Measurements from ENCODE around the gene PRKAA1. TPM values are rescaled to one million over a fixed set of nuclear protein-coding genes. Genes with fewer than 3 reads are reported as not detected.

The PRKAA1 gene
- total RNA-seq, 4 donors from 2014 or later: 66.2 to 86.1 (median 77.9) TPM

GRCh38 chr5:40784027-40784653, 14.0 kb downstream of the PRKAA1 start:
- no peak for DNase-seq (ENCODE audit: low spot score in 2 of 2)
- peaks cover 0 to 23% (median 3%) of the 10 kb centered on the region in 4 donors for H3K4me1 ChIP-seq
- H3K36me3 ChIP-seq: peaks cover 0 to 16% (median 0%) of the 10 kb centered on the region in 3 donors
- no peak overlapping the region for H3K27ac ChIP-seq
- H3K27me3 ChIP-seq: no peaks in the 10 kb centered on the region
- H3K4me3 ChIP-seq: no peak overlapping the region
- peaks cover 0 to 8% (median 2%) of the 10 kb centered on the region in 4 donors for H3K9me3 ChIP-seq
- no peak for TF ChIP-seq CTCF (IDR thresholded peaks at IDR 0.05)
- TF ChIP-seq POLR2A (IDR thresholded peaks at IDR 0.05): no peak
- TF ChIP-seq EP300 (IDR thresholded peaks at IDR 0.05): no peak
- 93 to 100% methylated on average over 1 of the region's 1 CpG for WGBS, 2 donors

DNA sequence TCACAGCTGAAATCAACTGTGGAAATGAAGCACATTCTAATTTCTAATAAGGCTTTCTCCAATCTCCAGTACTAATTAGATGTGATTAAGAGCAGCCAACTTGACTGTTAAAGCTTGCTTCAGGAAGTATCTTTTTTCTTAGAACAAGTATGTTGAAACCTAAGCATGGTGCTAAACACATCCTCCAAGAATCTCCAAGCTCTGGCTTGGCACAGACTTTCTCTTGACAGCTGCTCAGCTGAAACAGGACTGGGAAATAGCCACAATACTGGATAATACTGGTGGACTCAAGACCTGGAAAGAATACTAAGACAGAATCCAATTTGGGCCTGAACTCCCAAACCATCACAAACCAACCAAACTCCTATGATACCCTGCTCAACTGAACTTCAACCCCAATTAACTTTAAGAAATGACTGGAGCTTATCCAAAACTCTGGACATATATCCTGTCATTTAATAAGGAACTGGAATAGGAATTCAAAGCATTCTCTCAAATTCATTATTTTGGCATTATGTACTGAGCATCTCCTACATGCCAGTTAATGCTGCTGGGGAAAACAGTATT, 16.2 kb downstream of the PRKAA1 start:
- H3K4me1 ChIP-seq: peaks cover 0 to 23% (median 3%) of the 10 kb centered on the region in 4 donors
- no peak for DNase-seq (ENCODE audit: low spot score in 2 of 2)
- no peaks in the 10 kb centered on the region for H3K27me3 ChIP-seq

GRCh38 chr5:40780858-40781257, 17.3 kb downstream of the PRKAA1 start:
- Histone ChIP-seq H3K4me3 (no peak overlapping the region), H3K9me3 (no peaks in the 10 kb centered on the region), H3K4me1 (peaks cover 0 to 21% (median 5%) of the 10 kb centered on the region in 4 donors), H3K36me3 (peaks cover 0 to 21% (median 0%) of the 10 kb centered on the region in 3 donors), H3K27ac (no peak overlapping the region), H3K27me3 (no peaks in the 10 kb centered on the region)
- TF ChIP-seq POLR2A (IDR thresholded peaks at IDR 0.05) (no peak), EP300 (IDR thresholded peaks at IDR 0.05) (no peak), CTCF (IDR thresholded peaks at IDR 0.05) (no peak)
- no peak for DNase-seq (ENCODE audit: low spot score in 2 of 2)
- WGBS, 2 donors: 92 to 96% methylated on average over 3 of the region's 3 CpGs

More for the DNA sequence above, 16.2 kb downstream of the PRKAA1 start:
- Histone ChIP-seq H3K27ac (no peak overlapping the region), H3K4me3 (no peak overlapping the region), H3K36me3 (peaks cover 0 to 11% (median 0%) of the 10 kb centered on the region in 3 donors), H3K9me3 (no peaks in the 10 kb centered on the region)
- no peak for TF ChIP-seq POLR2A (IDR thresholded peaks at IDR 0.05)
- no peak for TF ChIP-seq CTCF (IDR thresholded peaks at IDR 0.05)
- no peak for TF ChIP-seq EP300 (IDR thresholded peaks at IDR 0.05)

- TF ChIP-seq POLR2A (IDR thresholded peaks at IDR 0.05) (no peak), EP300 (IDR thresholded peaks at IDR 0.05) (no peak), CTCF (IDR thresholded peaks at IDR 0.05) (no peak)
- Histone ChIP-seq H3K4me1 (peaks cover 0 to 14% (median 7%) of the 10 kb centered on the region in 4 donors), H3K36me3 (peaks cover 0 to 27% (median 0%) of the 10 kb centered on the region in 3 donors), H3K27me3 (no peaks in the 10 kb centered on the region), H3K9me3 (no peaks in the 10 kb centered on the region), H3K27ac (no peak overlapping the region), H3K4me3 (no peak overlapping the region)
- 80 to 88% methylated on average over 5 of the region's 5 CpGs for WGBS, 2 donors
- no peak for DNase-seq (ENCODE audit: low spot score in 2 of 2)
These were observed 18.0 kb downstream of the PRKAA1 start for GRCh38 chr5:40780199-40780598.

GRCh38 chr5:40779561-40779960, 18.6 kb downstream of the PRKAA1 start:
- Histone ChIP-seq H3K27me3 (no peaks in the 10 kb centered on the region), H3K4me1 (peaks cover 0 to 13% (median 6%) of the 10 kb centered on the region in 4 donors), H3K9me3 (no peaks in the 10 kb centered on the region), H3K36me3 (peaks cover 0 to 34% (median 0%) of the 10 kb centered on the region in 3 donors), H3K27ac (no peak overlapping the region), H3K4me3 (no peak overlapping the region)
- 92 to 97% methylated on average over 6 of the region's 6 CpGs for WGBS, 2 donors
- TF ChIP-seq EP300 (IDR thresholded peaks at IDR 0.05): no peak
- TF ChIP-seq CTCF (IDR thresholded peaks at IDR 0.05): no peak
- DNase-seq (ENCODE audit: low spot score in 2 of 2): no peak

All from tibial nerve (tissue), 4 donors.